Stimulated activated CD8-positive, alpha-beta memory T cell treated with anti-CD3 and anti-CD28 coated beads, Interleukin-4, amount 100 ng/mL, for 24 hours (primary cell): ENCODE results near the gene DYNLT1.
"Not testable (repeated sequence)": the region's sequence is repeated elsewhere in the genome, so short reads cannot be mapped to it uniquely, and the experiment has no call there.

Experiments
- DNase-seq: peaks from one replicate; pipeline ENCODE4 v3.0.0-alpha.2; 2020; ENCODE audit warnings: low read depth

Gene DYNLT1

DNA sequence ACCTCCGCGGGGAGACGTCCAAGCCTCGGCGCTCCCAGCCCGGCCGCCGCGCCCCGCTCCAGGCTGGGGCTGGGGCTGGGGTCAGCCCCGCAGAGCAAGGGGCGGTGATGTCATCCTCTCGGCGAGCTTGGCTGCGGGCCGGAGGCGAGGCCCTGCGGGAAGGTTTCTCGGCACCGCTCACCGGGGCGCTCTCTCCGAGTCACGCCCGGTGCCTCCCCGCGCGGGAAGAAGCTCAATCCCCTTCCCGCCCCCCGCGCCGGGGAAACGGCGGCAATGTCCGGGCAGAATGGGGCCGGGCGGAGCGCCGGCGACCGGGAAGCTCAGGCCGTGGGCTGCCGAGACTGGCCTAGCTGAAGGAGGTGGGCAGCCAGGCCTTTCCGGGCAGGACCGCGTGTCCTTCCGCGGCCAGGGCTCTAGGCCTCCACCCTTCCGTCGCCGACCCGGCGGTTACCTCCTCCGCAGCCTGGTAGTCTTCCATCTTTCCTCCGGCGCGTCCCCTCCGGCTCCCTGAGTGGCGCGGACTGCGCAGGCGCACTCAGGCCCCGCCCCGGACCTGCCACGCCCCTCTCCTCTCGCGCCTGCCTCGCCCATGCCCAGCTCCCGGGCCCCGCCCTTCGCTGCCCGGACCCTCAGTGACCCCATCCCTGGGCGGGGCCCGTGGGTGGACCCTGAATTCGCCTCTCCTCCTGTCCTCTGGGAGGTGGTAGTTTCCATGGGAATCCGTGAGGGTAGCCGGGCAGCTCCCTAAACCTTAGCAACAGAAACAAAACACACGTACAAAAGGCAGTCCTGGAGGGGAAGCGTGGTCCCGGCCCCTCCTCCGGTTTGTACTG, at the start of gene DYNLT1:
TSS of gene DYNLT1 (minus strand) at position 513 of the 833 bp plus-strand sequence. CDS start at position 478, 35 bp downstream.
- peak; percentile 87 for DNase-seq

- DNase-seq, result no peak
Measured at GRCh38 chr6:158688860-158689259, 44.3 kb upstream of the DYNLT1 start.

DNA sequence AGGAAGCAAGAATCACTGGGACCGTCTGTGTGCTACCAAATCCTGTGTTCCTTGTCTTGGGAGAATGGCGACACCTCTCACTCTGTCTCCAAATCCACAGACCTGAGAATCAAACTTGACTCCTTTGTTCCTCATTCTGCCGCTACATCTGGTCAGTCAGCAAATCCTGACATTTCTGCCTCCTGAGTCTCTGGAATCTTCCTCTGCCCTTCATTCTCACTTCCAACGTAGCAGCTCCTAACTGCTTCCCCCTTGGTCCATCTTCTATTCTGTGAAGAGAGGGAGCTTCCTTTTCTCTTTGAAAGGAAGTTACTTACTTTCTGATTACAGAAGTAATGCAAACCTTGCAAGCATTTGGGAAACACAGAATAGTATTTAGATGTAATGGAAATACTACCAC, 43.0 kb upstream of the DYNLT1 start:
- no peak for DNase-seq

DNA sequence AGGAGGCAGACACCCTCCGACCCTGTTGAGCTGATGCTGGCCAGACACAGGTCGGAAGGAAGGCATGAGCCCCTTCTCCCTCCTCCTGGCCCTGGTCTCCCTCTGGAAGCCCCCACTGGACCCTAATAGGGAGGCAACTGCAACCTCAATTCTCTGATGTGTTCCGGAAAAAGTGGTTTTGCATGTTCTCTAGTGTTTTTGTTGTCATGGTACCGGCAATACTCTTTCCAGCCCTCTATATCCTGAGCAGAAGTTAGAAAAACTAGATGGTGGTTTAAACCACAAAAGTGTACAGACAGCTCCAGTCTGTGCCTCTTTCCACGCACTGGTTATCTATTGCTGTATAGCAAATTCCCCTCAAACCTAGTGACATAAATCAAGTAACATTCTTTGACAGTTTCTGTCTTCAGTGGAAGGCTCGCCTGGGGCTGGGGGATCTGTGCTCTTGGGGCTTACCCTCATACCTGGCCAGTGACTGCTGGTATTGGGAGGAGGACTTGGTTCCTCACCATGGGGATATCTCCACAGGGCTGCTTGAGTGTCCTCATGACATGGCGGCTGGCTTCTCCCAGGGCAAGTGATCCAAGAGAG, 42.3 kb upstream of the DYNLT1 start:
- no peak for DNase-seq

- DNase-seq, result no peak
Measured at GRCh38 chr6:158686311-158686710, 41.8 kb upstream of the DYNLT1 start.

DNA sequence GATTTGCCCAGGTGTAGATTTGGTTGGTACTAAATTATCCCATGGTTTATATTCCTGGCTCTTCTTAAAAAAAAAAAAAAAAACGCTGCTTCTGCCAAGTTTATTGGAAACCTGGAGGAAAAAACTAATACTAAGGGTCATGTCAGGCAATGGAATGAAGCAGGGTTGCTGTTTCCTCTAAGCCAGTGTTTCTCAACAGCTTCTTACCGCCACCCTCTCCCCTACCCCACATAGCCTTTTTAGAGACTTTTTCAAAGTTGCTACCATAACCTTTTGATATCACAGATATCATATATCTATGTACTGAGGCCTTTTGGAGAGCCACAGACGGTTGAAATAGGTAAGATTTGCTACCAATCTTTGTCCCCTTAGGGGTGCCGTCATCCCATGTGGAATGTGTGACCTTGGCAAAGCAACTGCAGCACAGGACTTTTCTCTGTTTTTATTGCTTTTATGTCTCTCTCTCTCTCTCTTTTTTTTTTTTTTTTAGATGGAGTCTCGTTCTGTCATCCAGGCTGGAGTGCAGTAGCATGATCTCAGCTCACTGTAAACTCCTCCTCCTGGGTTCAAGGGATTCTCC, 40.3 kb upstream of the DYNLT1 start:
- no peak for DNase-seq

DNA sequence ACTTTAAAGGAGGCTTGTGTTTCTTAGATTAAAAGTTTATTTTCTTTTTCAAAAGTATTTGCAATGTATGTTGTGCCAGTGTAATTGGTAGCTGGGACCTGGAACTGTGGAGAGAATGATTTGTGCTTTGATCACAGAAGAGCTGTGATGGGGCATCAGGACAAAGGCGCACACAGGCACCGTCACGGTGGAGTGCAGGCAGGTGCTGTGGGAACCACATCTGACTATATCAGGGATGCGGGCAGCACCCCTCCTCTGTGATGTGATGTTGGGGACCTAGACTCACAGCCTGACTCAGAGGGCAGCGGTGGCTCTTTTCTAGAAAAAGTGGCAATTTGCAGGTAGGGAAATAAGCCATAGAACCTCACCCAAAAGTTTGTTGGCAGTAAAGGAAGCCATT, 39.8 kb upstream of the DYNLT1 start:
- no peak for DNase-seq

- no peak for DNase-seq
Measured at GRCh38 chr6:158680481-158680880, 35.9 kb upstream of the DYNLT1 start.

GRCh38 chr6:158680015-158680414, 35.5 kb upstream of the DYNLT1 start:
- DNase-seq, result no peak

- DNase-seq, result no peak
Measured at GRCh38 chr6:158677906-158678578, 33.5 kb upstream of the DYNLT1 start.

- DNase-seq, result not testable (repeated sequence)
Measured at GRCh38 chr6:158677094-158677493, 32.6 kb upstream of the DYNLT1 start.

GRCh38 chr6:158674342-158675131, 30.0 kb upstream of the DYNLT1 start:
- DNase-seq, result no peak

GRCh38 chr6:158672726-158673125, 28.2 kb upstream of the DYNLT1 start:
- DNase-seq, result no peak

GRCh38 chr6:158672119-158672518, 27.6 kb upstream of the DYNLT1 start:
- DNase-seq, result not testable (repeated sequence)

DNA sequence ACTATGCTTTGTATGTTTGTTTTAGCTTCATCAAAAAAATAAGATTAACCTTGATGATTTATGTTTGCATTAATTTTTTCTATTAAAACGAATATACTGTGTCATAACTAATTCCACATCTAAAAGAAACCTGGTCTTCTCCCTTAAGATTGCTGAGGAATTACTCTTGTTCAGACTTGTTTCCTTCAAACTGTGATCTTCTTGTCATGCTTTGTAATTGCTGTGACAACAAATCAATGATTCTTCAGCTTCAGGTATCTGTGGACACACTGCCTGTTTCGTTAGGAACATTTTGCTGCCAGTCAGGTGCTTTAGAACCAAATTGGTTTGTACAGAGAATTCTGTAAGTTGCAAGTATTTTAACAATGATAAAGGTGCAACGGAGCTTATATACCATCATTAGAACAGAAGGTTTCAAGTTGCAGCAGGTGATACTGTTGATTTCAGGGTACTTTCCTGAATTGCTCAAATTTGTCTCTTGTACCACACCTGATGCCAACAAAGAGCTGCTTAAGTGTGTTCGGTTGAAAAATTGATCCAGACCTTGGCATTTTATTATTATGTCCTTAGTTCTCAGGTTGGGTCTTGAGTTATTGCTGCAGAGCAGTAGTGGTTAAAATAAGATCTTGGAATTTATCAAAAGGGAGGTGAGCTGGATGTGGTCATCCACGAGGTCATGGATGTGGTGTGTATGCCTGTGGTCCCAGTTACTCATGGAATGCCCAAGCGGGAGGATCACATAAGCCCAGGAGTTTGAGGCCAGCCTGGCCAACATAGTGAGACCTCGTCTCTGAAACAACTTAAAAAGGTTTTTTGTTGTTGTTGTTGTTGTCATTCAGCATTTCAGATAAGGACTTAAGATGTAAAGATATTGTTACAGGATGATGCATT, 24.8 kb upstream of the DYNLT1 start:
- no peak for DNase-seq

- no peak for DNase-seq
Measured at GRCh38 chr6:158668707-158669103, 24.2 kb upstream of the DYNLT1 start.

- DNase-seq, result no peak
Measured at GRCh38 chr6:158667360-158667981, 22.9 kb upstream of the DYNLT1 start.

- DNase-seq, result no peak
Measured at GRCh38 chr6:158666628-158667359, 22.3 kb upstream of the DYNLT1 start.

DNA sequence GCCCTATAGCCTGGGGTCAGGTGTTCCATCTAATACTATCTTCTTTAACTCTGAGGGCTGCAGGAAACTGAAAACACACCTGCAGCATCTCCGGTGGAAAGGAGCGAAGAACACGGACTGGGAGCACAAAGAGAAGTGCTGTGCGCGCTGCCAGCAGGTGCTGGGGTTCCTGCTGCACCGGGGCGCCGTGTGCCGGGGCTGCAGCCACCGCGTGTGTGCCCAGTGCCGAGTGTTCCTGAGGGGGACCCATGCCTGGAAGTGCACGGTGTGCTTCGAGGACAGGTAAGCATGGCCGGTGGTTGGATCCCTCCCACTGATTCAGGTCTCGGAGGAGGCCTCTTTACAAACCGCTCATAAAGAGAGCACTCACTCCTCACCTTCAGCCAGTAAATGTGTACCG, 20.8 kb upstream of the DYNLT1 start:
- DNase-seq, result no peak
